DND-41 (cell line): Measurements from ENCODE around the gene CHMP2A.

ENCODE experiments used
- ATAC-seq: fragments of 200-7000 bp; cut with Tn5 transposase; 3 replicates; pipeline ENCODE4 v1.9.1; 2021; ENCODE audit warnings: low read depth; ENCODE audit not compliant: insufficient read depth
- DNase-seq: peaks from one replicate; pipeline ENCODE4 v3.0.0-alpha.2; 2020
- H2AFZ ChIP-seq: 2 replicates; pipeline ENCODE4 v1.6.0; 2012; ENCODE audit warnings: low read depth, low read length
- H3K27ac ChIP-seq: 2 replicates; pipeline ENCODE4 v1.5.1; 2012; ENCODE audit warnings: low read length, inconsistent platforms
- H3K27me3 ChIP-seq: fragments of 200-600 bp; sonication (generic); 2 replicates; pipeline ENCODE4 v1.6.0; 2012; ENCODE audit warnings: low read length, mild to moderate bottlenecking, inconsistent platforms; ENCODE audit not compliant: insufficient read depth, poor library complexity
- H3K36me3 ChIP-seq: 2 replicates; pipeline ENCODE4 v1.5.1; 2012; ENCODE audit warnings: low read length, inconsistent platforms; ENCODE audit not compliant: insufficient read depth
- H3K4me1 ChIP-seq: 2 replicates; pipeline ENCODE4 v1.5.1; 2012; ENCODE audit warnings: mild to moderate bottlenecking, low read length; ENCODE audit not compliant: insufficient read depth
- H3K4me2 ChIP-seq: 2 replicates; pipeline ENCODE4 v1.6.0; 2012; ENCODE audit warnings: mild to moderate bottlenecking, moderate library complexity, low read length, inconsistent platforms; ENCODE audit not compliant: insufficient read depth
- H3K4me3 ChIP-seq, 2 experiments: fragments of 200-600 bp in 1 of 2; shearing (Covaris generic) in 1 of 2; 2 replicates each; pipeline ENCODE4 v1.5.1; 2012 to 2016; ENCODE audit warnings: inconsistent platforms in 2 of 2, low read length in 2 of 2, mild to moderate bottlenecking in 2 of 2, low read depth in 1 of 2, moderate library complexity in 1 of 2
- H3K79me2 ChIP-seq: 2 replicates; pipeline ENCODE4 v1.6.0; 2012; ENCODE audit warnings: low read length, inconsistent platforms; ENCODE audit not compliant: insufficient read depth
- H3K9ac ChIP-seq: 2 replicates; pipeline ENCODE4 v1.6.0; 2012; ENCODE audit warnings: low read depth, mild to moderate bottlenecking, inconsistent platforms, low read length, moderate library complexity
- H3K9me3 ChIP-seq: 2 replicates; pipeline ENCODE4 v1.5.1; 2012; ENCODE audit warnings: low read length, moderate library complexity, mild to moderate bottlenecking, inconsistent platforms; ENCODE audit not compliant: insufficient read depth, severe bottlenecking
- H4K20me1 ChIP-seq: 2 replicates; pipeline ENCODE4 v1.6.0; 2012; ENCODE audit warnings: low read length; ENCODE audit not compliant: insufficient read depth
- EZH2 ChIP-seq: IDR thresholded peaks from 3 replicates; pipeline ENCODE4 v1.6.1; 2012; ENCODE audit warnings: borderline replicate concordance, low read depth, mild to moderate bottlenecking, moderate library complexity, low read length, inconsistent platforms; ENCODE audit not compliant: severe bottlenecking
- TF ChIP-seq, protein P1 (sequence below): IDR thresholded peaks from 2 replicates; pipeline ENCODE4 v1.5.1; 2012; ENCODE audit warnings: borderline replicate concordance, low read length, moderate library complexity, mild to moderate bottlenecking; ENCODE audit not compliant: poor library complexity, severe bottlenecking; ENCODE audit errors: extremely low read depth

Gene CHMP2A

DNA sequence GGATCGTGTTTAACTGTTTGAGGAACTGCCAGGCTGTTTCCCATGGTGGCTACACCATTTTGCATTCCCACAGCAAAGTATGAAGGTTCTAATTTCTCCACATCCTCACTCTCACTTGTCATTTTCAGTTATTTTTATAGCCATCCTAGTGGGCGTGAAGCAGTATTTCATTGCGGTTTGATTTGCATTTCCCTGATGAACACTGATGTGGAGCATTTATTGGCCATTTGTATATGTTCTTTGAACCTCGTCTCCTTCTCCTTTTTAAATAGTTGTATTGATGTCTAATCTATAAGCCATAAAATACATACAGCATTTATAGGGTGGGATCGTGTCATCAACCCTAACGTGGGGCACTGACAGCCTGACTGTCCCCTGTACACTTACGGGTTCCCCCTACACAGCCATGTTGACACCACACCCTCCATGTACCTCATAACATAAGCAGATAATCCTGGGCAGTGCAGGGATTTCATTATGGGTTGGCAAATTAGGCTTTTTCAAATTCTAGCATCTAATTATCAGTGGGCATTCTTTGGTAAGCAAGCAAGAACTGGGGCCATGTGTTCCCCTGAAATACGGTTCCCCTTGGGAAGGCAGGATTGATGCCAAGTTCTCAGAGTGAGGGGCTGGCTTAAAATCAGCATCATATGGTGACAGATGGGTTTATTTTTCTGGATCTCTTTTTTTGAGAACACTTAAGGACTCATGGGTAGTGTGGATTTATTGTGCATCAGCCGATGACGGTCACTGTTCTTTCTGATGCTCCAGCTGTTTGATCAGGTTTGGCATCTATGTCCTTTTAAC is 23.7 kb downstream of the CHMP2A start:
- no peaks in the 10 kb centered on the region for H3K79me2 ChIP-seq
- H3K27me3 ChIP-seq, result no peaks in the 10 kb centered on the region
- no peaks in the 10 kb centered on the region for H4K20me1 ChIP-seq
- no peaks in the 10 kb centered on the region for H3K9me3 ChIP-seq
- no peak overlapping the region for H3K4me2 ChIP-seq
- no peak for DNase-seq
- H3K36me3 ChIP-seq, result no peaks in the 10 kb centered on the region
- no peak overlapping the region for H3K9ac ChIP-seq
- H3K4me1 ChIP-seq, result no peaks in the 10 kb centered on the region
- no peak overlapping the region for H2AFZ ChIP-seq
- no peak overlapping the region for H3K4me3 ChIP-seq
- no peak for ATAC-seq
- TF ChIP-seq EZH2, result no peak
- TF ChIP-seq, protein P1, sequence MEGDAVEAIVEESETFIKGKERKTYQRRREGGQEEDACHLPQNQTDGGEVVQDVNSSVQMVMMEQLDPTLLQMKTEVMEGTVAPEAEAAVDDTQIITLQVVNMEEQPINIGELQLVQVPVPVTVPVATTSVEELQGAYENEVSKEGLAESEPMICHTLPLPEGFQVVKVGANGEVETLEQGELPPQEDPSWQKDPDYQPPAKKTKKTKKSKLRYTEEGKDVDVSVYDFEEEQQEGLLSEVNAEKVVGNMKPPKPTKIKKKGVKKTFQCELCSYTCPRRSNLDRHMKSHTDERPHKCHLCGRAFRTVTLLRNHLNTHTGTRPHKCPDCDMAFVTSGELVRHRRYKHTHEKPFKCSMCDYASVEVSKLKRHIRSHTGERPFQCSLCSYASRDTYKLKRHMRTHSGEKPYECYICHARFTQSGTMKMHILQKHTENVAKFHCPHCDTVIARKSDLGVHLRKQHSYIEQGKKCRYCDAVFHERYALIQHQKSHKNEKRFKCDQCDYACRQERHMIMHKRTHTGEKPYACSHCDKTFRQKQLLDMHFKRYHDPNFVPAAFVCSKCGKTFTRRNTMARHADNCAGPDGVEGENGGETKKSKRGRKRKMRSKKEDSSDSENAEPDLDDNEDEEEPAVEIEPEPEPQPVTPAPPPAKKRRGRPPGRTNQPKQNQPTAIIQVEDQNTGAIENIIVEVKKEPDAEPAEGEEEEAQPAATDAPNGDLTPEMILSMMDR, result no peak
- no peak overlapping the region for H3K27ac ChIP-seq

DNA sequence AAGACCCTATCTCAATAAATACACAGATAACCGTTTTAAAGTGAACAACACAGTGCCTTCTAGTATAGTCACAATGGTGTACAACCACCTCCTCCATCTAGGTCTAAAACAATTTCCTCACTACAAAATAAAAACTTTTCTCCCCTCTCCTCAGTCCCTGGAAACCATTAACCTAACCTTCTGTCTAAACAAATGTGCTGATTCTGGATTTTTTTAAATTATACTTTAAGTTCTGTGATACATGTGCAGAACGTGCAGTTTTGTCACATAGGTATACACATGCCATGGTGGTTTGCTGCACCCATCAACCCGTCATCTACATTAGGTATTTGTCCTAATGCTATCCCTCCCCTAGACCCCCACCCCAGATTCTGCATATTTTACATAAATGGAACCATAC is 25.5 kb downstream of the CHMP2A start:
- TF ChIP-seq, protein P1, result no peak
- TF ChIP-seq EZH2, result no peak
- H3K27ac ChIP-seq, result no peak overlapping the region
- no peaks in the 10 kb centered on the region for H4K20me1 ChIP-seq
- H3K9ac ChIP-seq, result no peak overlapping the region
- H3K4me3 ChIP-seq, result no peak overlapping the region
- H3K36me3 ChIP-seq, result no peaks in the 10 kb centered on the region
- H3K4me2 ChIP-seq, result no peak overlapping the region
- no peaks in the 10 kb centered on the region for H3K27me3 ChIP-seq
- H3K79me2 ChIP-seq, result no peaks in the 10 kb centered on the region
- no peaks in the 10 kb centered on the region for H3K4me1 ChIP-seq
- no peak overlapping the region for H2AFZ ChIP-seq
- no peaks in the 10 kb centered on the region for H3K9me3 ChIP-seq
- DNase-seq (no peak), ATAC-seq (no peak)

DNA sequence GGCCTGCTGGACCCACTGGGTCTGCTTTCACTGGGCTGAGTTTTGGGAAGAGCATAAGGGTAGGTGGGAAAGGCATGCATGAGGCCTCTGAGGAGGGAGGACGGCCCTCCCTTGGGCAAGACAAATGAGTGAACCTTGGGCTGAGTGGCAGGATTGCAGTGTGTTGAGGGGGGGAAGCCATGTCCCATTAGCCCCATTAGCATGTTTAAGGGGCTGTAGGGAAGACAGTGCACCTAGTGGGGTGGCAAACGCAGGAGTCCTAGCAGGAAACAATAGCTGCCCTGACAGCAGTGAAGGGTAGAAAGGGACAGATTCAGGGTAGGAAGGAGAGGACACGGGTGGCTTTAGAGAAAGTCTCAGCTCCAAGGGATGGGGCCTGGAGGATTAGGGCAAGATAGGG is 32.2 kb downstream of the CHMP2A start:
- peaks cover 21% of the 10 kb centered on the region for H3K4me1 ChIP-seq
- peaks cover under 1% of the 10 kb centered on the region; the same call in 1 of the 2 replicates for H3K36me3 ChIP-seq
- H3K9ac ChIP-seq, result no peak overlapping the region
- no peak overlapping the region for H3K4me3 ChIP-seq
- H3K9me3 ChIP-seq, result no peaks in the 10 kb centered on the region
- H3K27me3 ChIP-seq, result no peaks in the 10 kb centered on the region
- peaks cover 10% of the 10 kb centered on the region for H4K20me1 ChIP-seq
- no peak overlapping the region for H2AFZ ChIP-seq
- H3K27ac ChIP-seq, result no peak overlapping the region
- DNase-seq, result no peak
- ATAC-seq, result no peak
- no peak overlapping the region for H3K4me2 ChIP-seq
- no peak for TF ChIP-seq EZH2
- TF ChIP-seq, protein P1, result no peak
- H3K79me2 ChIP-seq, result peaks cover 24% of the 10 kb centered on the region

DNA sequence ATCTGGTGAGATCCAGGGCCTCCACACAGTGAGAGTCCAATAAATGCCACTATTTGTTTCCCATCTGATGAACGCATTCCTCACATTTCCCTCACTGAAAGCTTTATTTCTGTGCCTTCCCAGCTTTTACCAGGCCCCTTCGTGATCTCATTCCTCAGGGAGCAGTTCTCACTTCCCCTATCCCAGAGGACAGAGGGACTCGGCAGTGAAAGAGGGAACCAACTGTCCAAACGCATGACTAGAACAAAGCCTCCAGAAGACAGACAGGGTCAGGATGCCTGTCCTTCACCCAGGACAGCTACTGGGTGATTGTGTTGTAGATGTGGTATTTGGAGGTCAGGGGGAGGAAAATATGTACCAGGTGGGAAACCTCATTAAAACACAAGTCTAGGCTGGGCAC is 33.3 kb downstream of the CHMP2A start:
- Histone ChIP-seq H2AFZ (no peak overlapping the region), H3K4me2 (no peak overlapping the region)

More for the DNA sequence above, 33.3 kb downstream of the CHMP2A start:
- Histone ChIP-seq H3K27ac (no peak overlapping the region), H3K4me3 (no peak overlapping the region), H3K79me2 (peaks cover 35% of the 10 kb centered on the region), H3K4me1 (peaks cover 31% of the 10 kb centered on the region), H3K27me3 (no peaks in the 10 kb centered on the region), H3K36me3 (peaks cover 11% of the 10 kb centered on the region), H3K9me3 (no peaks in the 10 kb centered on the region), H4K20me1 (peaks cover 15% of the 10 kb centered on the region), H3K9ac (no peak overlapping the region)
- no peak for TF ChIP-seq EZH2
- TF ChIP-seq, protein P1, result no peak
- ATAC-seq (no peak), DNase-seq (no peak)
